Brain pericyte (primary cell): ENCODE data around the gene CT45A1.
"Not testable (repeated sequence)": the region's sequence is repeated elsewhere in the genome, so short reads cannot be mapped to it uniquely, and the experiment has no call there.

Source experiments
- DNase-seq: peaks from one replicate; pipeline ENCODE4 v3.0.0-alpha.2; 2012; ENCODE audit warnings: low read depth, low spot score

Gene CT45A1

GRCh38 chrX:135713183-135713689 lies at the start of gene CT45A1:
Gene CT45A1 (plus strand): TSS chrX:135713639. CDS start chrX:135718941, 5,302 bp downstream.
- not testable (repeated sequence) for DNase-seq

GRCh38 chrX:135672979-135673378 lies 40.5 kb upstream of the CT45A1 start:
- not testable (repeated sequence) for DNase-seq

DNA sequence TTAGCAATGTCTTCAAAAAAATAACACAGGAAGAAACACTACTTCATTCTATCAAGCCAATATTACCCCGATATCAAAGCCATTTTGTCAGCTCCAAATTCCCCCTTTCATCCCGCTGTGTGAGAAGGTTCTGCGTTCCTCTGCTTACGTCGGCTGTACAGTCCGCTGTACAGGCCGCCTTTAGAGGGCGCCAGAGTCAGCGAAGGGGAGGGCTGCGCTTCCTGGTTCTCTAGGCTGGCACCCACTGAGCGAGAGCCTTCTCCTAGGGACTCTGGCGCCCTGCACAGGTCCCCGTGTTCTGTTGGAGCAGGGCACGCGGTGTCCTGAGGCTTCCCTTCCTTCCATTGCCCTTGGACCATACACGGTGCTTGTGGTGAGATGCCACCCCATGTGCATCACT lies 25.3 kb upstream of the CT45A1 start:
- no peak for DNase-seq

DNA sequence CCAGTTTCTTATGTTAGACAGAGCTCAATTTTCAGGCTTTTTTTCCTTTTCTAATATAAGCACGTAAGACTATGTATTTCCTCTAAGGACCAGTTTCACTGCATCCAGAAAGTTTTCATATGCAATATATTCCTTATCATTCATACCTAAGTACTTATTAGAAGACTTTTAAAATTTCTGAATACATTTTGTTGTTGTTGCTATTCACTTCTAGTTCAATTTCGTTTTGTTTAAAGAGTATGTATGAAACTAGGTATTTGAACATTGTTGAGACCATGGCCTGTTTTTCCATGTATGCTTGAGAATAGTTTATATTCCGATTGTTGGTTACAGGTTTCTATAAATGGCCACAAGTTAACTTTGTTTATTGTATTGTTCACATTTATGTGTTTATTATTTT lies 18.0 kb upstream of the CT45A1 start:
- DNase-seq = no peak

- no peak for DNase-seq
Observed at GRCh38 chrX:135697601-135698000, 15.8 kb upstream of the CT45A1 start.

DNA sequence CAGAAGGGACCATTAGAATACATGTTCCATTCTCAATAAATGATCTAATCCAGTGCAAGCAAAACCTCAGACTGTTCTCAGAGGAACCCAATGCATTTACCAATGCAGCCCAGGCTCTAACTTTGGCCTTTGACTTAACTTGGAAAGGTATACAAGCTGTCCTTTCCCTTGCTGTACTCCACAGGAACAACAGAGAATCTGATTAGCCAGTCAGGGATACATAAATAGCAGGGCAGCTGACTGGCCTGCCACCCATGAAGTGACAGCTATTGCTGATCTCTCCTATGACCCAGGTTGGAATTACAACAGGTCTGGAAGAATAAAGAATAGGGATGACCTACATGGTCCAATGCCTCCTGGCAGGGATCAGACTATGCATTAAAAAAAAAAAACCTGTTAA lies 14.5 kb upstream of the CT45A1 start:
- no peak for DNase-seq

GRCh38 chrX:135707880-135708279 lies 5.6 kb upstream of the CT45A1 start:
- no peak for DNase-seq

DNA sequence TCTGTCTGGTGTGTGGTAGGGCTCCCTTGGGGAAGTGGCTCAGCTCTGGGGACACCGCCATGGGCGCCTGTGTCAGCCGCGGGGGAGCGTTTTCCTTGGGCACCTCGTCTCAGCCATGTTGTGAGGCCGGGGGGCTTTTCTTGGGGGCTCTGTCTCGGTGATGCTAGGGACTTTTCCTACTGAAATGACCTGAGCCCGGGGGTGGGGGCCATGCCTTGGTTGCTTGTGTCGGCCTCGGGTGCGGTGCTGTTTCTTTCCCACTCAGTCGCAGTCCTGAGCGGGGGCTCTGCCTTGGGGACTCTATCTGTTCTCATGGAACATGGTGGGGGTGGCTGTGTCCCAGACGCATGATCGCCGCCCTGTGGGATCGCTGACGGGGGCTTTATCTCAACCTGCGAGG lies 356 bp downstream of the CT45A1 start:
- no peak for DNase-seq

- DNase-seq = not testable (repeated sequence)
Observed at GRCh38 chrX:135734666-135735065, 21.2 kb downstream of the CT45A1 start.

- DNase-seq = no peak
Observed at GRCh38 chrX:135737366-135738071, 24.1 kb downstream of the CT45A1 start.

DNA sequence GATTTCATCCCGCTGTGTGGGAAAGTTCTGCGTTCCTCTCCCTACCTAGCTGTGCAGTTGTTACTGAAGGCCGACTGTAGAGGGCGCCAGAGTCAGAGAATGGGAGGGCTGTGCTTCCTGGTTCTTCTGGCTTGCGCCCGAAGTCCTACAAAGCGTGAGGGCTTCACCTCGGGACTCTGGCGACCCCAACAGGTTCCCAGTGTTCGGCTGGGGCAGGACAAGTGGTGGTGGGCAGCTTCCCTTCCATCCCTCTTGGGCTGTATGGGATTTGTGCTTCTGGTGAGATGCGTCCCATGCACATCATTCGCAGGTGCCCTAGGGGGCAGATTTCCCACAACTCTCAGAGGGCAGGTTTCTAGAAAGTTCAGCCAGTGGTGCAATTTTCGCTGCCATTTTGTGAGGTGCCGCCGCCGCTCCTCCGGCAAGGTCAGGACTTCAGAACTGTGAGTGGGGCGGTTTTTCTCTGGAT lies 27.3 kb downstream of the CT45A1 start:
- no peak for DNase-seq

- DNase-seq = no peak
Observed at GRCh38 chrX:135741192-135741715, 27.8 kb downstream of the CT45A1 start.

GRCh38 chrX:135744739-135745138 lies 31.3 kb downstream of the CT45A1 start:
- not testable (repeated sequence) for DNase-seq

GRCh38 chrX:135768091-135768490 lies 54.7 kb downstream of the CT45A1 start, which contains the start of gene CT45A3:
Gene CT45A3 (minus strand): TSS chrX:135768191. CDS start chrX:135764444, 3,747 bp downstream.
- DNase-seq = not testable (repeated sequence)
